Gastrocnemius medialis (tissue), 4 donors: ENCODE results near the gene LUZP2.

ENCODE experiments used
- CTCF ChIP-seq, 5 experiments: fragments of 450-650 bp in 3 of 5; fragments of 200-600 bp in 2 of 5; sonication (generic) in 2 of 5; IDR thresholded peaks in 4 of 5; conservative IDR thresholded peaks in 1 of 5; 1 replicate in 4 of 5; 2 replicates in 1 of 5; pipeline ENCODE4 v1.5.1; 2016 to 2019; ENCODE audit warnings: antibody characterized with exemption in 5 of 5, mild to moderate bottlenecking in 3 of 5, moderate library complexity in 3 of 5
- POLR2A ChIP-seq, 2 donors: fragments of 450-650 bp; IDR thresholded peaks; one replicate each; pipeline ENCODE4 v1.6.1; 2017; ENCODE audit warnings: antibody characterized with exemption in 2 of 2, mild to moderate bottlenecking in 2 of 2, moderate library complexity in 2 of 2

GRCh38 chr11:25038131-25038530 lies 541.3 kb downstream of the LUZP2 start:
- TF ChIP-seq POLR2A (IDR thresholded peaks at IDR 0.05): no peak
- TF ChIP-seq CTCF (IDR thresholded peaks at IDR 0.05 in 4 of 5, conservative IDR thresholded peaks at IDR 0.05 in 1 of 5): no peak
